CD4-positive, alpha-beta T cell treated with Interleukin-2 at 100 ng/mL for 4 hours (primary cell): ENCODE measurements around the gene L3MBTL3.

Source experiments
- DNase-seq: peaks from one replicate; pipeline ENCODE4 v3.0.0-alpha.2; 2020; ENCODE audit warnings: low spot score

The L3MBTL3 gene

GRCh38 chr6:130183271-130184222 is 165.2 kb downstream of the L3MBTL3 start:
- peak; percentile 60 for DNase-seq

- no peak for DNase-seq
These were observed 167.3 kb downstream of the L3MBTL3 start for GRCh38 chr6:130185658-130186057.

GRCh38 chr6:130187335-130188206 is 169.2 kb downstream of the L3MBTL3 start:
- DNase-seq: no peak

GRCh38 chr6:130188207-130188899 is 170.0 kb downstream of the L3MBTL3 start:
- no peak for DNase-seq

- no peak for DNase-seq
These were observed 171.4 kb downstream of the L3MBTL3 start for GRCh38 chr6:130189531-130190397.
